Type B pancreatic cell (in vitro differentiated cells): ENCODE results near the gene ZNF616. TPM values are rescaled to one million over a fixed set of nuclear protein-coding genes. Genes with fewer than 3 reads are reported as not detected.

Experiments
- DNase-seq: peaks from one replicate; pipeline ENCODE4 v3.0.0; 2021; ENCODE audit warnings: mixed read lengths; ENCODE audit not compliant: unreplicated experiment; ENCODE audit errors: extremely low spot score
- H3K27ac Mint-ChIP-seq: 2 replicates; pipeline ENCODE4 v1.8.0; 2021; ENCODE audit warnings: mild to moderate bottlenecking, mixed read lengths
- H3K27me3 Mint-ChIP-seq: 2 replicates; pipeline ENCODE4 v1.8.0; 2021; ENCODE audit warnings: mixed read lengths
- H3K36me3 Mint-ChIP-seq: 2 replicates; pipeline ENCODE4 v1.8.0; 2021; ENCODE audit warnings: mixed read lengths
- H3K4me1 Mint-ChIP-seq: one replicate; pipeline ENCODE4 v1.8.0; 2021; ENCODE audit warnings: mixed read lengths; ENCODE audit not compliant: unreplicated experiment
- H3K4me3 Mint-ChIP-seq: 2 replicates; pipeline ENCODE4 v1.8.0; 2021; ENCODE audit warnings: mild to moderate bottlenecking, mixed read lengths
- H3K9me3 Mint-ChIP-seq: 2 replicates; pipeline ENCODE4 v1.8.0; 2021; ENCODE audit warnings: mixed read lengths
- CTCF ChIP-seq: fragments of 200-600 bp; sonication (generic); conservative IDR thresholded peaks from 2 replicates; pipeline ENCODE4 v1.5.0; 2021; ENCODE audit warnings: antibody characterized with exemption, mild to moderate bottlenecking
- total RNA-seq: library from RNA; stranded (reverse); gene quantifications from 2 replicates; pipeline ENCODE4 v1.2.1, GENCODE V29; 2021; ENCODE audit warnings: low replicate concordance

The ZNF616 gene
- total RNA-seq, 1 donor from 2014 or later: 26.5 TPM

- H3K4me3 Mint-ChIP-seq: no peak overlapping the region
- no peaks in the 10 kb centered on the region for H3K4me1 Mint-ChIP-seq
- no peak overlapping the region for H3K27ac Mint-ChIP-seq
- no peak for DNase-seq
- no peak for TF ChIP-seq CTCF
- peaks cover 93% of the 10 kb centered on the region for H3K36me3 Mint-ChIP-seq
- peaks cover 10% of the 10 kb centered on the region for H3K9me3 Mint-ChIP-seq
- no peaks in the 10 kb centered on the region for H3K27me3 Mint-ChIP-seq
Observed at GRCh38 chr19:52086481-52086880, 53.3 kb downstream of the ZNF616 start.

GRCh38 chr19:52070496-52070895 lies 69.2 kb downstream of the ZNF616 start:
- Mint-ChIP-seq H3K36me3 (peaks cover 84% of the 10 kb centered on the region), H3K27me3 (no peaks in the 10 kb centered on the region), H3K9me3 (peaks cover 50% of the 10 kb centered on the region), H3K4me3 (no peak overlapping the region), H3K4me1 (no peaks in the 10 kb centered on the region), H3K27ac (no peak overlapping the region)
- TF ChIP-seq CTCF: no peak
- no peak for DNase-seq

GRCh38 chr19:52069653-52070052 lies 70.1 kb downstream of the ZNF616 start:
- TF ChIP-seq CTCF: no peak
- no peaks in the 10 kb centered on the region for H3K27me3 Mint-ChIP-seq
- peaks cover 51% of the 10 kb centered on the region for H3K9me3 Mint-ChIP-seq
- H3K4me1 Mint-ChIP-seq: no peaks in the 10 kb centered on the region
- peaks cover 83% of the 10 kb centered on the region for H3K36me3 Mint-ChIP-seq
- H3K4me3 Mint-ChIP-seq: no peak overlapping the region
- H3K27ac Mint-ChIP-seq: no peak overlapping the region
- no peak for DNase-seq

GRCh38 chr19:52066258-52066863 lies 73.4 kb downstream of the ZNF616 start:
- H3K36me3 Mint-ChIP-seq: peaks cover 76% of the 10 kb centered on the region
- H3K27me3 Mint-ChIP-seq: no peaks in the 10 kb centered on the region
- H3K9me3 Mint-ChIP-seq: peaks cover 48% of the 10 kb centered on the region
- no peak for DNase-seq
- H3K27ac Mint-ChIP-seq: no peak overlapping the region
- H3K4me3 Mint-ChIP-seq: no peak overlapping the region
- no peaks in the 10 kb centered on the region for H3K4me1 Mint-ChIP-seq
- TF ChIP-seq CTCF: no peak

GRCh38 chr19:52065399-52065798 lies 74.3 kb downstream of the ZNF616 start:
- H3K9me3 Mint-ChIP-seq: peaks cover 39% of the 10 kb centered on the region

More at GRCh38 chr19:52065399-52065798, 74.3 kb downstream of the ZNF616 start:
- no peak for DNase-seq
- TF ChIP-seq CTCF: no peak
- no peak overlapping the region for H3K4me3 Mint-ChIP-seq
- H3K36me3 Mint-ChIP-seq: peaks cover 67% of the 10 kb centered on the region
- no peaks in the 10 kb centered on the region for H3K27me3 Mint-ChIP-seq
- H3K4me1 Mint-ChIP-seq: no peaks in the 10 kb centered on the region
- H3K27ac Mint-ChIP-seq: no peak overlapping the region

Other genes starting within 250 kb of the ZNF616 start
- gene ZNF649, start 234.9 kb downstream of the ZNF616 start, total RNA-seq: 23.6 and 28.8 TPM in 2 replicates
- gene ZNF613, start 212.5 kb downstream of the ZNF616 start, total RNA-seq: 8.9 and 9.3 TPM in 2 replicates
- 10.4 and 14.2 TPM in 2 replicates for gene ZNF350, start 153.1 kb downstream of the ZNF616 start, total RNA-seq
- 10.6 and 14.2 TPM in 2 replicates for gene ZNF615, start 131.7 kb downstream of the ZNF616 start, total RNA-seq
- gene ZNF614, start 111.6 kb downstream of the ZNF616 start, total RNA-seq: 10.4 and 14.0 TPM in 2 replicates
- 12.7 and 19.1 TPM in 2 replicates for gene ZNF432, start 91.1 kb downstream of the ZNF616 start, total RNA-seq
- gene ZNF841, start 44.2 kb downstream of the ZNF616 start, total RNA-seq: 27.7 and 35.7 TPM in 2 replicates
- 21.6 and 21.8 TPM in 2 replicates for gene ZNF836, start 31.7 kb upstream of the ZNF616 start, total RNA-seq
- gene PPP2R1A, start 50.1 kb upstream of the ZNF616 start, total RNA-seq: 319 and 323 TPM in 2 replicates
- gene ZNF766, start 129.6 kb upstream of the ZNF616 start, total RNA-seq: 24.1 and 33.2 TPM in 2 replicates
- 16.8 and 26.2 TPM in 2 replicates for gene ZNF480, start 157.2 kb upstream of the ZNF616 start, total RNA-seq
- 15.5 and 18.0 TPM in 2 replicates for gene ZNF610, start 196.3 kb upstream of the ZNF616 start, total RNA-seq
- 25.7 and 29.6 TPM in 2 replicates for gene ZNF880, start 230.0 kb upstream of the ZNF616 start, total RNA-seq